OCI-LY7 (cell line): ENCODE data around the gene NFIX. TPM values are rescaled to one million over a fixed set of nuclear protein-coding genes. Genes with fewer than 3 reads are reported as not detected.

Experiments
- BruUV-seq: library from RNA; stranded (reverse); fragments of 400-500 nt; replicated peaks from 2 replicates; lab custom pipeline; 2021; lab: Mats Ljungman, UMichigan
- CTCF ChIA-PET: fragments of 300-600 bp; sonication (Branson Sonifier 250); formaldehyde crosslinking; loops from one replicate; lab custom pipeline; 2022; ENCODE audit warnings: antibody characterized with exemption; ENCODE audit not compliant: unreplicated experiment; lab: Charles Lee
- POLR2A ChIA-PET: fragments of 300-600 bp; sonication (Branson Sonifier 250); formaldehyde crosslinking; loops from one replicate; lab custom pipeline; 2022; ENCODE audit warnings: antibody characterized with exemption; lab: Charles Lee
- DNase-seq: peaks from one replicate; pipeline ENCODE4 v3.0.0-alpha.2; 2015; ENCODE audit warnings: low spot score
- H2AFZ ChIP-seq: fragments of 200-600 bp; sonication (generic), shearing (Covaris generic); 2 replicates; pipeline ENCODE4 v1.6.1; 2014; ENCODE audit warnings: mild to moderate bottlenecking, antibody characterized with exemption, low read length, moderate library complexity
- H3K27ac ChIP-seq: fragments of 200-600 bp; sonication (generic); 2 replicates; pipeline ENCODE4 v1.5.1; 2014; ENCODE audit warnings: mixed run types, low read depth, mild to moderate bottlenecking, moderate library complexity, low read length, inconsistent platforms; ENCODE audit not compliant: poor library complexity, severe bottlenecking
- H3K36me3 ChIP-seq: fragments of 200-600 bp; sonication (generic); 2 replicates; pipeline ENCODE4 v1.6.1; 2014; ENCODE audit warnings: mild to moderate bottlenecking, antibody characterized with exemption, low read length, moderate library complexity, mixed read lengths; ENCODE audit not compliant: insufficient read depth
- H3K4me1 ChIP-seq: fragments of 200-600 bp; sonication (generic); 2 replicates; pipeline ENCODE4 v1.5.1; 2014; ENCODE audit warnings: mild to moderate bottlenecking, low read length; ENCODE audit not compliant: insufficient read depth, poor library complexity, severe bottlenecking
- H3K4me2 ChIP-seq: fragments of 200-600 bp; sonication (generic); 2 replicates; pipeline ENCODE4 v1.6.1; 2014; ENCODE audit warnings: mild to moderate bottlenecking, low read length
- H3K4me3 ChIP-seq: fragments of 200-600 bp; sonication (generic); 2 replicates; pipeline ENCODE4 v1.5.1; 2014; ENCODE audit warnings: mild to moderate bottlenecking, low read depth, low read length; ENCODE audit not compliant: poor library complexity, severe bottlenecking
- H3K79me2 ChIP-seq: fragments of 200-600 bp; sonication (generic); 2 replicates; pipeline ENCODE4 v1.6.1; 2016; ENCODE audit warnings: low read depth, mild to moderate bottlenecking, low read length, moderate library complexity, mixed read lengths; ENCODE audit not compliant: insufficient read depth
- H3K9me2 ChIP-seq: fragments of 200-600 bp; sonication (generic); 2 replicates; pipeline ENCODE4 v1.6.1; 2016; ENCODE audit warnings: mild to moderate bottlenecking, low read length, mixed read lengths; ENCODE audit not compliant: insufficient read depth
- H3K9me3 ChIP-seq: fragments of 200-600 bp; sonication (generic); 2 replicates; pipeline ENCODE4 v1.6.1; 2014; ENCODE audit warnings: mild to moderate bottlenecking, mixed run types, low read length, mixed read lengths
- H4K20me1 ChIP-seq: fragments of 200-600 bp; sonication (generic); 2 replicates; pipeline ENCODE4 v1.6.1; 2014; ENCODE audit warnings: mild to moderate bottlenecking, antibody characterized with exemption, low read length, moderate library complexity, mixed read lengths; ENCODE audit not compliant: insufficient read depth
- EZH2phosphoT487 ChIP-seq: fragments of 200-600 bp; sonication (generic); IDR thresholded peaks from 2 replicates; pipeline ENCODE4 v1.6.1; 2018; ENCODE audit warnings: low read depth, borderline replicate concordance, mild to moderate bottlenecking, mixed run types, antibody characterized with exemption, low read length, moderate library complexity, mixed read lengths
- intact Hi-C: fragments of 100-400 bp; cut with micrococcal nuclease; formaldehyde crosslinking; loops from one replicate; pipeline ENCODE4 v1.10.0; 2022; ENCODE audit not compliant: unreplicated experiment
- total RNA-seq, 2 experiments: library from RNA; depleted of rRNA in 1 of 2; stranded (reverse); fragments of >200 nt in 1 of 2; shearing (Covaris generic) in 1 of 2; gene quantifications; 2 replicates each; pipeline ENCODE4 v1.2.3, GENCODE V29; 2014 to 2022
- TF ChIP-seq, protein P1 (sequence below): fragments of 200-600 bp; sonication (generic); conservative IDR thresholded peaks from 2 replicates; pipeline ENCODE4 v1.5.1; 2014; ENCODE audit warnings: mild to moderate bottlenecking, antibody characterized with exemption, low read length, moderate library complexity, mixed read lengths

The NFIX gene
- total RNA-seq, 2 experiments from 2014 or later: 0.16 to 0.72 TPM

DNA sequence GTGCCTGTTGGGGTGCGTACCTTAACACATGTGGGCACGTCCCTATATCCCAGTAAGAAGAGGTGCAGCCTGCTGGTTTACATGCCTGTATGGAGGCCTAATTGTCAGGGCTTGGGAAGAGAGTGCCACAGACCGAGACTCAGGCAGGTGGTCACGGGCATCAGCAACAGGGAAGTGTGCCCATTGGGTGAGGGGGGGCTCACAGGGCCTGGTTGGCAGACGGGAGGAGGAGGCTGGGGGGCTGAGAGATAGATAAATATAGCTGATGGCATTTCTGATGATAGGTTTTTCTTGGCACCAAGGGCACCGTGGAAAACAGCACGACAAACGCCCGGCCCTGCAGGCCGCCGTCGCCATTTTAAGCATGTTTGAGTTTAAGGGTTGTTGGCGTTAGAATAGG is 37.6 kb downstream of the NFIX start:
- no peaks in the 10 kb centered on the region for H3K36me3 ChIP-seq
- BruUV-seq: no TSS peak
- ChIA-PET CTCF (no interaction called here), POLR2A (no interaction called here)
- no peak overlapping the region for H3K4me3 ChIP-seq
- intact Hi-C loops: loop anchor here (5.0 kb wide), 1 partner anchor 59 kb away; no protein-coding TSS in a partner anchor
- H3K4me2 ChIP-seq: no peak overlapping the region
- H3K27ac ChIP-seq: no peak overlapping the region
- no peak for DNase-seq
- no peaks in the 10 kb centered on the region for H3K9me3 ChIP-seq
- no peak for TF ChIP-seq EZH2phosphoT487
- TF ChIP-seq, protein P1, sequence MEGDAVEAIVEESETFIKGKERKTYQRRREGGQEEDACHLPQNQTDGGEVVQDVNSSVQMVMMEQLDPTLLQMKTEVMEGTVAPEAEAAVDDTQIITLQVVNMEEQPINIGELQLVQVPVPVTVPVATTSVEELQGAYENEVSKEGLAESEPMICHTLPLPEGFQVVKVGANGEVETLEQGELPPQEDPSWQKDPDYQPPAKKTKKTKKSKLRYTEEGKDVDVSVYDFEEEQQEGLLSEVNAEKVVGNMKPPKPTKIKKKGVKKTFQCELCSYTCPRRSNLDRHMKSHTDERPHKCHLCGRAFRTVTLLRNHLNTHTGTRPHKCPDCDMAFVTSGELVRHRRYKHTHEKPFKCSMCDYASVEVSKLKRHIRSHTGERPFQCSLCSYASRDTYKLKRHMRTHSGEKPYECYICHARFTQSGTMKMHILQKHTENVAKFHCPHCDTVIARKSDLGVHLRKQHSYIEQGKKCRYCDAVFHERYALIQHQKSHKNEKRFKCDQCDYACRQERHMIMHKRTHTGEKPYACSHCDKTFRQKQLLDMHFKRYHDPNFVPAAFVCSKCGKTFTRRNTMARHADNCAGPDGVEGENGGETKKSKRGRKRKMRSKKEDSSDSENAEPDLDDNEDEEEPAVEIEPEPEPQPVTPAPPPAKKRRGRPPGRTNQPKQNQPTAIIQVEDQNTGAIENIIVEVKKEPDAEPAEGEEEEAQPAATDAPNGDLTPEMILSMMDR: no peak
- no peaks in the 10 kb centered on the region for H3K9me2 ChIP-seq
- H2AFZ ChIP-seq: no peak overlapping the region
- H3K4me1 ChIP-seq: no peaks in the 10 kb centered on the region
- no peaks in the 10 kb centered on the region for H4K20me1 ChIP-seq
- no peaks in the 10 kb centered on the region for H3K79me2 ChIP-seq

DNA sequence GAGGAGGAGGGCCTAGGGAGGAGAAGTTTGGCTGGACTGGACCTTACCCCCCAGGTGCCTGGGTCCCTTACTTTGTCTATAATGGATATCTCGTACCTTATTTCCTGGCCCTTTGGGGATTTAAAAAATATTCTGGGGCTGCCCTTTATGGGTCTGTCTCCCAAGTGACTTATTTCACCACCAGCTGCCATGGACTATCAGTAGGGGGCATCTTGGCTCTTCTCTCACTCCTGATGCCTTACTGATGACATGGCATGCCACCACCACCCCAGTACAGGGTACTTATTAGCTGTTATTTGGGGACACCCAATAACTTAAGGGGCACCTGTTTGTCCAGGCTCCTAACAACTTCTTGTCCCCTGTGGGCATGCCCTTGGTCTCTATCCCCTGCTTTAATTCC is 38.0 kb downstream of the NFIX start:
- Histone ChIP-seq H3K27ac (no peak overlapping the region), H3K79me2 (no peaks in the 10 kb centered on the region), H4K20me1 (no peaks in the 10 kb centered on the region), H2AFZ (no peak overlapping the region), H3K36me3 (no peaks in the 10 kb centered on the region), H3K4me3 (no peak overlapping the region), H3K9me2 (no peaks in the 10 kb centered on the region), H3K9me3 (no peaks in the 10 kb centered on the region), H3K4me1 (no peaks in the 10 kb centered on the region), H3K4me2 (no peak overlapping the region)
- CTCF ChIA-PET: interaction anchor here (0.6 to 1.2 kb wide), 3 partner anchors 12 to 68 kb away, joined by 3 to 5 read pairs (median 3); no protein-coding TSS in a partner anchor
- peak; percentile 19 for DNase-seq
- TF ChIP-seq EZH2phosphoT487: no peak
- TF ChIP-seq, protein P1: peak; percentile 42; the same call in 1 of the 2 replicates
- intact Hi-C loops: loop anchor here (5.0 kb wide), 1 partner anchor 59 kb away; no protein-coding TSS in a partner anchor
- POLR2A ChIA-PET: no interaction called here
- BruUV-seq: no TSS peak

DNA sequence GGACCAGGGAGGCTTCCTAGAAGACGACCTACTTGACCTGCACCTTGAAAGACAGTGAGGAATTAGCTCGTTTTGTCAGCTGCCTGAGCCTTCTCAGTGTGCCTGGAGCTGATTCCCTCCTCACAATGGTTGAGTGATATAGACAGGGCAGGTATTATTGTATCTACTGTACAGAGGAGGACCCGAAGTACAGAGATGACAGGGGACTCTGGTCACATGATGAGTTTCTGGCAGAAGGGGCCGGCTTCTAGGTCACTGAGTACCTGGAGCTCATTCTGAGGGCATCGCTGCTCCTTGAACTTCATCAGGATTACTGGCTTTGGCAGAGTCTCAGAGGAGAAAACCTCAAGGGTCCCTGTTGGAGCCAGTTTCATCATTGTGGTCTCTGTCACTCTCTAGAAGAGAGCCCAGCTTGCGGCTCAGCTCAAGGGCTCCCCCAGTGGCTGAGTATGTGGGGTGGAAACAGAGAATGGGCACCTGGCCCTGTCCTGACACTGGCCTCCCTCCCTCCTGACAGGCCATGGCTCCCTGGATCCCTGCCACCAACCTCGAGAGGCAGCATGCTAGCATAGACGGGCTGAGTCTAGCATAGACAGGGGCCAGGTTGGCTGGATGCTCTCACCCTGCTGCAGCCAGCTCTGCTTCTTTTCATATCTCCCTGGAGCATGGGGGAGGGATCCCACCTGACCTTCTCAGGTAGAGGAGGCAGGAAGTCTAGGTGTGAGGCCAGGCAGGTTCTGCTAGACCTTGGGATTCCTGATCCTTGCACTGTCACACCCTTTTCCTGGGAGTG is 38.7 kb downstream of the NFIX start:
- no peaks in the 10 kb centered on the region for H3K79me2 ChIP-seq
- peak; percentile 54 for DNase-seq
- CTCF ChIA-PET: interaction anchor here (0.6 to 1.2 kb wide), 4 partner anchors 13 to 68 kb away, joined by 3 to 5 read pairs (median 3); no protein-coding TSS in a partner anchor
- H3K27ac ChIP-seq: no peak overlapping the region
- no peaks in the 10 kb centered on the region for H3K4me1 ChIP-seq
- no TSS peak for BruUV-seq
- H2AFZ ChIP-seq: no peak overlapping the region
- POLR2A ChIA-PET: no interaction called here
- H3K4me3 ChIP-seq: no peak overlapping the region
- no peak overlapping the region for H3K4me2 ChIP-seq
- H4K20me1 ChIP-seq: no peaks in the 10 kb centered on the region
- no peaks in the 10 kb centered on the region for H3K9me2 ChIP-seq
- intact Hi-C loops: loop anchor here (5.0 kb wide), 1 partner anchor 58 kb away; no protein-coding TSS in a partner anchor
- H3K9me3 ChIP-seq: no peaks in the 10 kb centered on the region
- no peak for TF ChIP-seq EZH2phosphoT487
- TF ChIP-seq, protein P1: peak; percentile 91
- no peaks in the 10 kb centered on the region for H3K36me3 ChIP-seq
